ENCODE data around the gene ARHGEF4. TPM values are rescaled to one million over a fixed set of nuclear protein-coding genes. Genes with fewer than 3 reads are reported as not detected.

The ARHGEF4 gene
- total and polyA plus RNA-seq, 10 of the 15 experiments (the other 5 are each of a cell fraction or from before 2014, with no cell fraction given), result 0.02 to 0.24 (median 0.16) TPM; not detected in 6

GRCh38 chr2:131081190-131081589, 244.5 kb downstream of the ARHGEF4 start:
- Histone ChIP-seq H2AFZ (ENCODE audit: control insufficient read depth, low read depth, low read length) (no peak overlapping the region), H3K4me2 (ENCODE audit: control insufficient read depth, insufficient read depth) (no peak overlapping the region), H3K27ac (ENCODE audit: control insufficient read depth, insufficient read depth) (no peak overlapping the region), H3K36me3 (ENCODE audit: control insufficient read depth in 2 of 2, insufficient read depth in 2 of 2, low read length in 1 of 2) (peaks cover 8 to 52% of the 10 kb centered on the region in 2 experiments), H3K79me2 (ENCODE audit: control insufficient read depth, insufficient read depth, low read length) (peaks cover 35% of the 10 kb centered on the region), H4K20me1 (ENCODE audit: control insufficient read depth, insufficient read depth) (peaks cover 7% of the 10 kb centered on the region), H3K4me1 (ENCODE audit: control insufficient read depth, insufficient read depth, low read length) (no peaks in the 10 kb centered on the region), H3K4me3 (no peak overlapping the region), H3K27me3 (replicated peaks in 1 of 2; ENCODE audit: control insufficient read depth in 2 of 2, insufficient read depth in 2 of 2, low read length in 1 of 2) (no peaks in the 10 kb centered on the region), H3K9me3 (replicated peaks; ENCODE audit: control insufficient read depth, insufficient read depth, low read length) (no peaks in the 10 kb centered on the region), H3K9ac (ENCODE audit: control insufficient read depth, insufficient read depth, low read length) (no peak overlapping the region)
- ChIA-PET RAD21 (ENCODE audit: unreplicated experiment) (no interaction called here), SMC1A (ENCODE audit: uncharacterized antibody, unreplicated experiment) (no interaction called here), CTCF (no interaction called here), POLR2A (no interaction called here)
- DNase-seq (ENCODE audit: low read depth, low spot score) (no peak), ATAC-seq (no peak), FAIRE-seq (no peak)
- no peak for TF ChIP-seq SKIL (IDR thresholded peaks at IDR 0.05; ENCODE audit: low read depth, poor library complexity, severe bottlenecking)
- TF ChIP-seq EZH2 (IDR thresholded peaks at IDR 0.05; ENCODE audit: borderline replicate concordance, control insufficient read depth, low read depth, low read length), result no peak
- no peak for TF ChIP-seq CHD2 (IDR thresholded peaks at IDR 0.05; ENCODE audit: borderline replicate concordance, low read depth, low read length)
- no peak for TF ChIP-seq SMC3 (IDR thresholded peaks at IDR 0.05; ENCODE audit: borderline replicate concordance, low read length)
- TF ChIP-seq TCF3 (IDR thresholded peaks at IDR 0.05; ENCODE audit: borderline replicate concordance, insufficient read depth, low read depth, low read length), result no peak
- no peak for TF ChIP-seq IRF5 (IDR thresholded peaks at IDR 0.05; ENCODE audit: borderline replicate concordance)
- no peak for TF ChIP-seq ATF7 (IDR thresholded peaks at IDR 0.05; ENCODE audit: low read depth)
- intact Hi-C loops (cut with micrococcal nuclease; ENCODE audit: unreplicated experiment), result no loop called here
- WGBS (ENCODE audit: insufficient coverage, insufficient replicate concordance, low lambda C conversion rate, missing lambda C conversion rate), result 66% methylated on average over 4 of the region's 4 CpGs
- in situ Hi-C loops (cut with MboI), result no loop called here
- TSS peak; percentile 44 for BruUV-seq (replicated peaks)
